HG03571 (cell line): ENCODE results near the gene VPREB3.

ENCODE experiments used
- ATAC-seq: cut with Tn5 transposase; IDR thresholded peaks from one replicate; pipeline ENCODE4 v1.9.1; 2021; ENCODE audit not compliant: unreplicated experiment

Gene VPREB3

DNA sequence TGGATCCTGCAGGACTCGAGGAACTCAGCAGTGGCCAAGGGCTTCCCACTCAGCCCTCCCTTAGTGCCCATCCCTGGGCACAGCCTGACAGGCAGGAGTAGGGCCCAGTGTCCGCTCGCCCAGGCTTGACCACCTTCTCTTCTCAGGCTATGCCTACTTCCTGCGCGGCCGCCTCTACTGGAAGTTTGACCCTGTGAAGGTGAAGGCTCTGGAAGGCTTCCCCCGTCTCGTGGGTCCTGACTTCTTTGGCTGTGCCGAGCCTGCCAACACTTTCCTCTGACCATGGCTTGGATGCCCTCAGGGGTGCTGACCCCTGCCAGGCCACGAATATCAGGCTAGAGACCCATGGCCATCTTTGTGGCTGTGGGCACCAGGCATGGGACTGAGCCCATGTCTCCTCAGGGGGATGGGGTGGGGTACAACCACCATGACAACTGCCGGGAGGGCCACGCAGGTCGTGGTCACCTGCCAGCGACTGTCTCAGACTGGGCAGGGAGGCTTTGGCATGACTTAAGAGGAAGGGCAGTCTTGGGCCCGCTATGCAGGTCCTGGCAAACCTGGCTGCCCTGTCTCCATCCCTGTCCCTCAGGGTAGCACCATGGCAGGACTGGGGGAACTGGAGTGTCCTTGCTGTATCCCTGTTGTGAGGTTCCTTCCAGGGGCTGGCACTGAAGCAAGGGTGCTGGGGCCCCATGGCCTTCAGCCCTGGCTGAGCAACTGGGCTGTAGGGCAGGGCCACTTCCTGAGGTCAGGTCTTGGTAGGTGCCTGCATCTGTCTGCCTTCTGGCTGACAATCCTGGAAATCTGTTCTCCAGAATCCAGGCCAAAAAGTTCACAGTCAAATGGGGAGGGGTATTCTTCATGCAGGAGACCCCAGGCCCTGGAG lies 29.3 kb upstream of the VPREB3 start:
- no peak for ATAC-seq

GRCh38 chr22:23782703-23783102 lies 28.5 kb upstream of the VPREB3 start:
- ATAC-seq = no peak

- no peak for ATAC-seq
Observed at GRCh38 chr22:23782252-23782651, 28.0 kb upstream of the VPREB3 start.

GRCh38 chr22:23781511-23782183 lies 27.4 kb upstream of the VPREB3 start:
- no peak for ATAC-seq

DNA sequence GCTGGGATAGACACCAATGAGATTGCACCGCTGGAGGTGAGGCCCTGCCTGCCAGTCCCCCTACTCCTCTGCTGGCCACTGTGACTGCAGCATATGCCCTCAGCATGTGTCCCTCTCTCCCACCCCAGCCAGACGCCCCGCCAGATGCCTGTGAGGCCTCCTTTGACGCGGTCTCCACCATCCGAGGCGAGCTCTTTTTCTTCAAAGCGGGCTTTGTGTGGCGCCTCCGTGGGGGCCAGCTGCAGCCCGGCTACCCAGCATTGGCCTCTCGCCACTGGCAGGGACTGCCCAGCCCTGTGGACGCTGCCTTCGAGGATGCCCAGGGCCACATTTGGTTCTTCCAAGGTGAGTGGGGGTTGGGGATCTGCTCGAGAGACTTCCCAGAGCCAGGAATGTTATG lies 26.8 kb upstream of the VPREB3 start:
- no peak for ATAC-seq

GRCh38 chr22:23780146-23780748 lies 26.0 kb upstream of the VPREB3 start:
- no peak for ATAC-seq

- ATAC-seq = no peak
Observed at GRCh38 chr22:23779731-23780130, 25.5 kb upstream of the VPREB3 start.

GRCh38 chr22:23779083-23779482 lies 24.9 kb upstream of the VPREB3 start:
- no peak for ATAC-seq

- no peak for ATAC-seq
Observed at GRCh38 chr22:23778577-23778900, 24.3 kb upstream of the VPREB3 start.

- no peak for ATAC-seq
Observed at GRCh38 chr22:23777776-23778576, 23.8 kb upstream of the VPREB3 start.

DNA sequence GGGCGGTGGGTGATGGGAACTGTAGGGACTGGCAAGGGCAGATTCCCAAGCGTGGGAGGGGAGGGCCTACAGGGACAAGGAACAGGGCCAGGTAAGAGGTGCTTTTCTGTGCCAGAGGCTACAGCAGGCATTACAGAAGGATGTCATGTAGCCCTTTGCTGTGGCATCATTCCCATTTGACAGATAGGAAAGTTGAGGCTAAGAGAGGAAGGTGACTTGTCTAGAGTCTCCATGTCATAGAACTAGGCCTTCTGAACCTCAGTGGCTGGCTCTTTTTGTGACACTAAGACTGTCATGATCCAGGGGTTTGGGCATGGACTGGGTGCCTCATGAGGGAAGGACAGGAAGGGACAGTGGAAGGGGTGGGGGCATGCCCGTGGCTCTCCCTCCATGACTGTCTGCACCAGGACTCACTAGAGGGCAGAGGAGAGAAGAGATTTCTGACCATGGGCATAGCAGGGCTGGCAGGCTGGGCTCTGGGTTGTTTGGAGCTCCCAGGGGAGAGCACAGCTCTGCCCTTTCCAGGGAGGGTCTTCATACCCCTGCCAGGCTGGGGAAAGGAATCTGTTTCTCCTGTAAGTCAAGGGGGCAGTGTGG lies 21.7 kb upstream of the VPREB3 start:
- no peak for ATAC-seq

GRCh38 chr22:23774922-23775436 lies 20.8 kb upstream of the VPREB3 start:
- no peak for ATAC-seq

- ATAC-seq = no peak
Observed at GRCh38 chr22:23774114-23774921, 20.1 kb upstream of the VPREB3 start.

DNA sequence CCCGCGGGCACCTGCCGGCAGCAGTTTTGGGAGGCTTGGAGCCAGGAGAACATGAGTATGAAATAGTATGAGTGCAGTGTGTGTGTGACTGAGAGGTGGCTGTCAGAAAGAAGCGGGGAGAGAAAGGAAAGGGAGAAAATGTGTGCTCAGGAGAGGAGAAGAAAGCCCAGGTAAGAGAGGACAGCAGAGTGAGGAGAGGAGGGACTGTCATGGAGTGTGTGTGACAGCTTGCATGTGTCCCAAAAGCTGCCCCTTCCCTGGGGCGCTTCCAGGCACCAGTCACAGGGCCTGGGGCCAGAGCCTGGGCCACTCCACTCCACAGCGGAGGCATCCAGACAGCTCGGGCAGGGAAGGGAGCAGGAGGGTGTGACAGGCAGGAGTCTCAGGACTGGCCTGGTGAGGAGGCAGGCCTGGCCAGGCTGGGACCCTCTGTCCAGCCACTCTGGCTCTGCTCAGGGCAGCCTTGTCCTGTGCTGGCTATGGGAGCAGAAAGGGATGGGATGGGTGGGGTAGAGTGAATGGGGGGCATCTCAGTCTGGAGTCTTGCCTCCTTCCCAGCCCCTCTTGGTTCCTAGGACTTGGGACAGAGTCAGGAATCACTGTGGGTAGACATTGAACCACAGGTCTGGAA lies 19.4 kb upstream of the VPREB3 start:
- no peak for ATAC-seq

GRCh38 chr22:23772649-23773473 lies 18.6 kb upstream of the VPREB3 start, which contains the start of gene MMP11:
Gene MMP11 (plus strand): TSS chr22:23772849. CDS start chr22:23772871, 22 bp downstream.
- no peak for ATAC-seq

DNA sequence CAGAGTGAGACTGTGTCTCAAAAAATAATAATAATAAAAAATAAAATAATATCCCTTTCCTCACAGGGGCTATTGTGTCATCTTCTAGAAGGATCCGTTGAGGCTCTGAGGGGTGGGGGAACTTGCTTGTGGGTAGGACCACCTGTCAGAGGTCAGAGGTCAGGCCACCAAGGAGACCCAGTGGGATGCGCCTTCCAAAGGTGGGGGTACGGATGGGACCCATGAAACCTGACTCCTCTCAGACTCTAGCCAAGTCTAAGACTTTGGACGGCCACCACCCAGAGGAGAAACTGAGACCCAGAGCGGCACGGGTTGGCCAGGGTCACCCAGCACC lies 18.1 kb upstream of the VPREB3 start:
- ATAC-seq = no peak

GRCh38 chr22:23769321-23769965 lies 15.2 kb upstream of the VPREB3 start:
- ATAC-seq = no peak
